ENCODE data around the gene HS6ST2. TPM values are rescaled to one million over a fixed set of nuclear protein-coding genes. Genes with fewer than 3 reads are reported as not detected.

Gene HS6ST2
- total RNA-seq, 1 donor = under 0.01 TPM

DNA sequence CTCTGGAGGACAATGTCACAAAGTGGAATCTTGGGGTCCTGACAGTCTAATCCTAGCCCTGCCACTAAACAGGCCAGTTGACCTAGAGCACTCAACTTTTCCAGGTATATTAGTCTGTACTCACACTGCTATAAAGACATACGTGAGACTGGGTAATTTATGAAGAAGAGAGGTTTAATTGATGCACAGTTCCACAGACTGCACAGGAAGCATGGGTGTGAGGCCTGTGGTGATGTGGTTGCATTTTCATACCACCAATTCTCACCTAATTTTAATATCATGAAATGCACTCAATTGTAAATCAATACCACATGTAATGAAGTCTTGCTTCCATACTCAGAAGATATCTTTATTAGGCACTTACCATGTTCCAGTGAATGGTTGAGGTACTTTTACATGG lies 192.0 kb downstream of the HS6ST2 start:
- TF ChIP-seq, protein P1, sequence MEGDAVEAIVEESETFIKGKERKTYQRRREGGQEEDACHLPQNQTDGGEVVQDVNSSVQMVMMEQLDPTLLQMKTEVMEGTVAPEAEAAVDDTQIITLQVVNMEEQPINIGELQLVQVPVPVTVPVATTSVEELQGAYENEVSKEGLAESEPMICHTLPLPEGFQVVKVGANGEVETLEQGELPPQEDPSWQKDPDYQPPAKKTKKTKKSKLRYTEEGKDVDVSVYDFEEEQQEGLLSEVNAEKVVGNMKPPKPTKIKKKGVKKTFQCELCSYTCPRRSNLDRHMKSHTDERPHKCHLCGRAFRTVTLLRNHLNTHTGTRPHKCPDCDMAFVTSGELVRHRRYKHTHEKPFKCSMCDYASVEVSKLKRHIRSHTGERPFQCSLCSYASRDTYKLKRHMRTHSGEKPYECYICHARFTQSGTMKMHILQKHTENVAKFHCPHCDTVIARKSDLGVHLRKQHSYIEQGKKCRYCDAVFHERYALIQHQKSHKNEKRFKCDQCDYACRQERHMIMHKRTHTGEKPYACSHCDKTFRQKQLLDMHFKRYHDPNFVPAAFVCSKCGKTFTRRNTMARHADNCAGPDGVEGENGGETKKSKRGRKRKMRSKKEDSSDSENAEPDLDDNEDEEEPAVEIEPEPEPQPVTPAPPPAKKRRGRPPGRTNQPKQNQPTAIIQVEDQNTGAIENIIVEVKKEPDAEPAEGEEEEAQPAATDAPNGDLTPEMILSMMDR (IDR thresholded peaks at IDR 0.05; ENCODE audit: insufficient read depth, low read length) = no peak
- no peak overlapping the region for H3K4me3 ChIP-seq (ENCODE audit: low read depth, low read length)
- DNase-seq (ENCODE audit: low read depth) = no peak

DNA sequence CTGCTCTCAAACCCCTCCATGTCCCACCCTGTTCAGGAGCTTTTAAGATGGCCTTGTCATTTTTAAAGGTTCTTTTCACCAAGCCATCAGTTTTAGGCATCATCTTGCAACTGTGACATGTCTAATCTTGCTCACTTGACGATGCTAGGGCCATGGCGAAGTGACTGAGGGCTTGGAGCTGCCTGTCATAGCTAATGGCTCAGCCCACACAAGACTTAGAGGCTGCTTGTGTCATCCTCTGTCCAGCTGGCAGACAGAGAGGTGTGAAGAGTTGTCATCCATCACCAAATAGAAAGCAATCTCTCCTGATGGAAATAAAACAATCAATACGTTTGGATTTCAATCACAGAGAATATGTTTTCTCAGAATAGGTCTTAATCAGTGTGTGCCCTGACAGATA lies 194.9 kb downstream of the HS6ST2 start:
- no peak for DNase-seq (ENCODE audit: low read depth)
- TF ChIP-seq, protein P1 (IDR thresholded peaks at IDR 0.05; ENCODE audit: insufficient read depth, low read length) = no peak
- H3K4me3 ChIP-seq (ENCODE audit: low read depth, low read length) = no peak overlapping the region

DNA sequence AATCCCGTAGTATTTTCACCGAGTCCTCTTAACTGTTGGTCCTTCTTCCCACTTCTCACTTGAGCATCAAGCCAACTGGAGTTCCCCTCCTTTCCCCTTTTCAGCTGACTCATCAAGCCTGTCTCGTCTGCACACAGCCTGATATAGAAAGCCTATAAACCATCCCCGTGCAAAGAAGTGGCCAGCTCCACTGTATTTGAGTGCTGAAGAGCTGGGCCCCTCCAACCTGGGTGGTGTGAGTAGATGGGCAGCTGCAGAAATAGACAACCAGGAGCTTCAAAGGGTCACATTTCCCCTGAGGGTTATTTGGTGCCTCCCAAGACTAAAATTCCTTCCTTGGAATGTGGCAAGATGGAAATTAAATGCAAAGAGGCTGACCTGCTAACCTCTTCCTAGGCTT lies 199.7 kb downstream of the HS6ST2 start:
- no peak overlapping the region for H3K4me3 ChIP-seq (ENCODE audit: low read depth, low read length)
- TF ChIP-seq, protein P1 (IDR thresholded peaks at IDR 0.05; ENCODE audit: insufficient read depth, low read length) = no peak
- no peak for DNase-seq (ENCODE audit: low read depth)

DNA sequence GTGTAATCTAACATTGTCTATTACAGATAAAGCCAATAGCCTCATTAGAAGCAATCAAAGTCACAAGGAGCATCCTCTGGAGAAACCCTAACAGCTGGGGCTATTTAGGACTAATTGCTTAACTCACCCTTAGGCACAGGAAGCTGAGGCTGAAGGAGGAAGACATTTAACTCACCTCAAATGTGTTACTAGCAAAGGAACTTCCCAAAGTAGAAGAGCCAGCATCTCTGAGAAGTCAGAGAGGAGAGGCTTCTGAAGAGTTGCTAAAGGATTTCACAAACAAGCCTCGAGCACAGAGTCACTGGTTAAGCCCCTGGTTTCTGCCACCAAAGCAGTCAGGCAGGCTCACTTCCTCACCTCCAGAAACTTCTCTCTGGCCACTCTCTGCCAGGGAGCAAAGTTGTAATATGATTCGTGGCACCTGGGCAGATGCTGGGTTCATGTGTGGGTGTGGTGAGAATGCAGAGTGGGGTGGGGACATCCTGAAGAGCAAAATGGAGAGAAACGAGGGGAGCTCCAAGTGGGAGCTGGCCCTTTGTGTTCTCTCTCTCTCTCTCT lies 201.3 kb downstream of the HS6ST2 start:
- TF ChIP-seq, protein P1 (IDR thresholded peaks at IDR 0.05; ENCODE audit: insufficient read depth, low read length) = no peak
- DNase-seq (ENCODE audit: low read depth) = no peak

DNA sequence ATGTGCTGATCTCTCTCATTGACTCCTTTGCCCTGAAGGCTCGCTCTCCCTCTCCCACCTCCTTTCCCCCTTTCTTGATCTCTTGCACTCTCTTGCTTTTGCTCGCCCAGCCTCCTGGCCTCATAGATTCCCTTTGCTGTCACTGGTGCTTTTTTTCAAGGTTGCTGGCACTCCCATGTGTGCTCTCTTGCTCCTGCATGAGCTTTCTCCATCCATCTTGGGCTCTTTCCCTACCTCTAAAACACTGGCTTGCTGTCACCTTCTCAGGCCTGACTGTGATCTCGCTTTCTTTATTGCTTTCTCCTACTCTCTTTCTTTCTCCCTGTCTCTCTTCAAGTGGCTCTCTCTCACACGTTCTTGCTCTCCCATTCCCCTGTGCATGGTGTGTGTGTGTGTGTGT lies 202.0 kb downstream of the HS6ST2 start:
- TF ChIP-seq, protein P1 (IDR thresholded peaks at IDR 0.05; ENCODE audit: insufficient read depth, low read length) = no peak
- no peak for DNase-seq (ENCODE audit: low read depth)
- H3K4me3 ChIP-seq (ENCODE audit: low read depth, low read length) = no peak overlapping the region

More for the DNA sequence above, 201.3 kb downstream of the HS6ST2 start:
- H3K4me3 ChIP-seq (ENCODE audit: low read depth, low read length) = no peak overlapping the region

DNA sequence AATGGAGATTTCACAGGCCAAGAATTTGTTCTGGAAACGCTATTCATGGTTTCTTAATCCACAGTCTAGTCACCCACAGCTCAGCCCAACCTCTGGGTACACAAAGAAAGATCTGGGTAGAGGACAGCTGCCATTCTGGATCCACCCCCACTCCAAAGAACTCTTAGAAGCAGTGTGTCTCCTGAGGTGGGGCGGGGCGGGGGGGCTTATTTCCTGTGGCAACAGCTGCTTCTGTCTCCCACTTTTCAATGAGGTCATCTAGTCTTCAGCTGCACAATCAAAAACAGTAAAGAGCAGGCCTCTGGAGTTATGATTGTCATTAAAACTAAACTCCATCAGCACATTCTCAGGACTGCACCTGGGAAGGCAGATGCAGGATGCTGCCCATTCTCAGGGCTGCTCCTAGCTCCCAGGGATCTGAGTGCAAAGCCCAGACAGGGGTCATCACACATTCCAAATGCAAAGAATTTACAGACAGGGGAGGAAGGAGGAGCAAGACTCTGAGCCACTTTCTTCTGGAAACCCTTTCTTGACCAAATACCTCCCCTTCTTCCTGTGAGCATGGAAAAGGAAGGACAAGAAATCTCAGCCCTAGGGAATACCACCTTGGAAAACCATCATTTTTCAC lies 207.3 kb downstream of the HS6ST2 start:
- no peak for DNase-seq (ENCODE audit: low read depth)
- TF ChIP-seq, protein P1 (IDR thresholded peaks at IDR 0.05; ENCODE audit: insufficient read depth, low read length) = no peak
- H3K4me3 ChIP-seq (ENCODE audit: low read depth, low read length) = no peak overlapping the region

All from fibroblast of the aortic adventitia (primary cell).